Head of caudate nucleus (tissue), 42 donors: ENCODE results near the gene NAPSA.
"Not testable (repeated sequence)": the region's sequence is repeated elsewhere in the genome, so short reads cannot be mapped to it uniquely, and the experiment has no call there.

Experiments used
- DNase-seq, 42 donors: peaks; one replicate each; pipeline versions ENCODE4 v3.0.0 to v3.0.0-alpha.2; 2020 to 2021; ENCODE audit warnings: mixed read lengths in 7 of 42
- intact Hi-C: fragments of 100-400 bp; cut with DNase I; formaldehyde crosslinking; loops from one replicate; pipeline ENCODE4 v1.15.0; 2022

Gene NAPSA

DNA sequence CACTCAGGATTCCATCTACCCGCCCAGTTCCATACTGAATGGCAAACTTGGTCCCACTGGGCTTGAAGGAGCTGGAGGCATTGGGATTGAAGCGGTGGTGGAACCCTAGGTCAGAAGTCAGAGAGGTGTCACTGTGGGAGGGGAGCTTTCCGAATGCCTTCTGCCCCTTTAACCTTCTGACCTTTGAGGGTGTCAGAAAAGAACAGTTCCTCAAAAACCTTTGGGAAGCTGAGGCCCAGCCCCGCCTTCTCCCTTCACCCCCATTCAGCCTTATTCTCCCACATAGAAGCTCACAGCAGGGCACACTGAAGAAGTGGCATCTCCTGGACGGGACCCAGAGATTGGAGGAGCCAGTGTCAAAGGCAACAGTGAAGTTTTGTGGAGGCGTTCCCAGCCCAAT is 28.4 kb downstream of the NAPSA start:
- intact Hi-C loops, DNase-seq: not testable (repeated sequence)

DNA sequence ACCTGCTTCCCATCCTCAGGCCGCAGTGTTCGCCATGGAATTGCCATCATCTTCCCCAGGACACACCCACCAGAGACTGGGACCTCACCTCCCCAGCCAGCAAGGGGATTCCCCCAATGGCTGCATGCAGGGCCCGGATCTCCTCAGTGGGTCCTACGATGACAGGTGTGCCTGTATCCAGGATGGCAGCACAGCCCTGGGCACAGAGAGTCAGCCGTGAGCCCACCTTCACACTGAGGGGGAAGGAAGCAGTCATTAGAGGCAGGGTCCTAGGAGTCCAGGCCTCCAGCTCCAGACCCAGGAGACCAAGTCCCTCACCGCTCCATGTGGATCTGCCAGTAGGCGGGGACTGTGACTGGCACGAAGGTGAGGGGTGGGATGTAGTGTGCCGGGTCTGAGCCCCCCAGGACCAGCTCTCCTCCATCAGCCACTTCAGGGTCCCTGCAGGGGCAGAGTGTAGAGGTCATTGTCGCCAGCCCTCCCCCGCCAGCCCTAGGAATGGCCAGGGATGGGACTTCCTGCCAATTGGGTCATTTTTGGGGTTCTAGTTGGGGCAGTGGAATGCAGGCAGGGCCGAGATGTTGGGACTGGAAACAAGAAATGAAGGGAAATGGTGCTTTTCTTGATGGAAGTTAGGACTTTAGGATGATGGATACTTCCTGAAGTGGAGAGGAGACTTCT is 30.6 kb downstream of the NAPSA start:
- intact Hi-C loops = no loop called here
- no peak for DNase-seq

DNA sequence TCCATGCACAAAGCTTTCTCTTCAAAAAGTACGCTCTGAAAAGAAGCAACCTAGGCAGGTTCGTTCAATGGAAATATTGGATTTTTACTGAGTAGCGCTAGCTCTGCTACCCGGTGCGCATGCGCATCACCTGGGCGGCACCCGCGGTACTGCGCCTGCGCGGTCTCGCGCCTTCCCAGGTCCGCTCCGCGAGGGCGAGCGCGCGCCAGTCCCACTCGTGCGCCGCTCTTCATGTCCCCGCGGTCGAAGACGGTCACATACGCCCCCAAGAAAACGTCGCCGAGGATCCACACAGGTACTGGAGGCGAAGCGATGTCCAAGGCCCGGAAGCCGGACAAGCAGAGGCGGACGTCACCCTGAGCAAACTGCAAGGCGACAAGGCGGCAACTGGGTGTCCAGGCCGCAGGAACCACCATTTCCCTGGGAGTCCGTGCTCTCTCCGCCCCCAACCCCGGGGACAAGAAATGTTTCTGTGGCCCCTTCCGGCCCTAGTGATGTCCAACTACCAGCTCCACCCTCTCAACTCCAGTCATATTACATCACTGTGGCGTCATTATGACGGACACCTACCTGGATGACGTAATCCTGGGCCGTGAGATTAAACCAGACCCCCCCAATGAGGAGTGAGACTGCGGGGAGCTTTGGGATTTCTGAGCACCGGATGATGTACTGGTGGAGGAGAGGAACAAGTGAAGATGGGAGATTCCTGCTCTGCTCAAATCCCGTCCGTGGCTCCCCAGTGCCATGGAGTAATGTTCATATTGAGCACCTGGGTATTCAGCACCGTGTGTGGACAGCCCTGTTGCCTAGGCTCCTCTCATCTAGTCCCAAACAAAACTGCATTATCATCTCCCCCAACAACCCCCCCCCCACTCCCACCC is 31.5 kb downstream of the NAPSA start:
- peak in 41 of 42 donors; percentile 61 to 94 (median 85) for DNase-seq
- intact Hi-C loops = no loop called here

DNA sequence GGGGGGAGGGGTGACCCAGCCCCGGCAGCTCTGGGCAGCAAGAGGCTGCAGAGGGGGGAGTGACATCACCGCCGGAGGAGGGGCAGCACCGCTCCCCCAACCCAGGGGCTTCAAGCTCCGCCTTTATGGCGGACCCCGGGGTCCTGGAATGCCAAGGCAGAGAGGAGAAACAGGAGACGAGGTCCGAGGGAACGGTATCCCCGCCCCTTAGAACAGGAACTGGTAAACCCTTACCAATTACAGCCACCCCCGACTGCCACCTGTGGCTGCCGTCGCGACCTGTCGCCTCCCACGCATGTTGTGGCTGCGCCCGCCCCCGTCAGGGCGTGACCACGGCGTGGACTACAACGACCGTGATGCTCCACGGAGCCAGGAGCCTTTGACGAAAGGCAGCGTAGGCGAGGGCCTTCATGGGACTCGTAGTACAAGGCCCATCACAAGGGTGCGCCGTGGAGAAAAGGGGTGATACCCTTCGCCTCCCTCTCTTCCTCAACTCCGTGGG is 32.2 kb downstream of the NAPSA start:
- intact Hi-C loops = no loop called here
- DNase-seq = peak; percentile 85 to 98 (median 94)

DNA sequence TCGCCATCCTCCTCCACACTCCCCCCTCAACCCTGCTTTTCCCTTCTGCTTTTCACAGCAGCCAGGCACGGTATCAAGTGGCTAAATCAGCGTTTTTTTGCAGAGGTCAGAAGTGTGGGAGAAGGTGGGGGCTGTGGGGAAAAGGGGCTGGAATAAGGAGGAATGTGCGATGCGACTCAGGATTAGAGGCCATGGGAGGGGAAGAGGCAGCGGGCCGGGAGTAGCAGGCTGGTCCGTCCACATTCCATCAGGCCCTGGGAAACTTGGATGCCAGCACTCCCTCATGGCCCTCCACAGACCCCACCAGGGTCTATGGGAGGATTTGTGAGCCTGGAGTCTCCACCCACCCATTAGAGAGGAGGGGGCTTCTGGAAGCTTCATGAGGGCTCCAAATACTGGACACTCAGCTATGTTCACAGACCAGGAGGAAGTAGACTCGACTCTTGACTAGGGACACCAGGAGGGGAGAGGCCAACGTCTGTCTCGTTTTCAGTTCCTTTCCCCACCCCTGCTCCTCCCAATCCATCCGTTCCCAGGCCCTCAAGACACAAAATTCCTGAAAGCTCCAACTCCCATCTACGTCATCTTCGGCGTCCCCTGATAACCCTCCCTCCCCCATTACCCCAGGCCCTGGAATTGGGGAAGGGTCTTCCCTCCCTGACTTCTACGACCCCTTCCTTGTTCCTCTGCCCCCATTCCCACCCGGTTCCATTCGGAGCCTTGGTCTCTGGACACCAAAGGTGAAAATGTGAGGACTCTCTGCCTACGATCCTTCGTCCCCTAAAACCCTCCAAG is 33.0 kb downstream of the NAPSA start:
- DNase-seq = peak in 1 of 42 donors; percentile 23
- intact Hi-C loops = no loop called here

DNA sequence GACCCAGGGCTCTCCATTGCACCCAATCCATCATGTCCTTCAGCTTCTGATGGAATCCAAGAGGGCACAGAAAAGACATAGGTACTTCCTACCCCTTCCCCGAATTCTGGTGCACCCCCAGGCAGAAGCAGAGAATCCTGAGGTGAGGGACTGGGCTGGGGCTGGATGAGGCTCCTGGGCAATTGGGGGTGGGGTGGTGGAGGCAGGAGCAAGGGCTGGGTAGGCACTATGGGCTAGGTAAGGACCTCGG is 33.5 kb downstream of the NAPSA start:
- DNase-seq = no peak
- intact Hi-C loops = no loop called here

DNA sequence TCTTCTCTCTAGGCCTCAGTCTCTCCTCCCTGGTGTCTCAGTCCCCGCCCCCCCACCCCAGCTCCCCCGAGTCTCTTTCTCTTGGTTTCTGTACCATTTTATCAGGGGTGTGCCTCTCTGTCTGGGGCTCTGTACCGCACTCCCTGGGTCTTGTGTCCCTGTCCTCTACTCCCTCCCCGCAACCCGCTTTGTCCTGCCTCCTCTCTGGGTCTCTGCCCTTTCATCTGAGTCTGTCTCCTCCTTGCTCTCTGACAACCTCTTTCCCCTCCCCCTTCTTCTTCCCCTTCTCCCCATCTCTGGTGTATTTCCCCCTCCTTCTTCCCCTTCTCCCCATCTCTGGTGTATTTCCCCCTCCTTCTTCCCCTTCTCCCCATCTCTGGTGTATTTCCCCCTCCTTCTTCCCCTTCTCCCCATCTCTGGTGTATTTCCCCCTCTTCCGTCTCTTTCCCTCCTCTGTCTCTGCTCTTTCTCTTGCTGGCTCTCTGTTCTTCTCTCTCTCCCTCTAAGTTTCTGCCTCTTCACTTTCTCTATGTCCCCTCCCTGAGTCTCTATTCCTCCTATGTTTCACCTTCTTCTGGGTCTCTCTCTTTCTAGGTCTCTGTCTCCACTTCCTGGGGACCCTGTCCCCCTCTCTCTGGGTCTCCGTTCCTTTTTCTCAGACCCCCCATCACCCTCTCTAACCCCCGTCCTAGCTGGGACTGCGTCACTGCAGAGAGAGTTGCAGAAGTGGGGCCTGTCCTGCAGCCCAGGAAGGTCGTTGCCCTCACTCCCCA is 34.0 kb downstream of the NAPSA start:
- intact Hi-C loops = no loop called here
- DNase-seq = no peak

DNA sequence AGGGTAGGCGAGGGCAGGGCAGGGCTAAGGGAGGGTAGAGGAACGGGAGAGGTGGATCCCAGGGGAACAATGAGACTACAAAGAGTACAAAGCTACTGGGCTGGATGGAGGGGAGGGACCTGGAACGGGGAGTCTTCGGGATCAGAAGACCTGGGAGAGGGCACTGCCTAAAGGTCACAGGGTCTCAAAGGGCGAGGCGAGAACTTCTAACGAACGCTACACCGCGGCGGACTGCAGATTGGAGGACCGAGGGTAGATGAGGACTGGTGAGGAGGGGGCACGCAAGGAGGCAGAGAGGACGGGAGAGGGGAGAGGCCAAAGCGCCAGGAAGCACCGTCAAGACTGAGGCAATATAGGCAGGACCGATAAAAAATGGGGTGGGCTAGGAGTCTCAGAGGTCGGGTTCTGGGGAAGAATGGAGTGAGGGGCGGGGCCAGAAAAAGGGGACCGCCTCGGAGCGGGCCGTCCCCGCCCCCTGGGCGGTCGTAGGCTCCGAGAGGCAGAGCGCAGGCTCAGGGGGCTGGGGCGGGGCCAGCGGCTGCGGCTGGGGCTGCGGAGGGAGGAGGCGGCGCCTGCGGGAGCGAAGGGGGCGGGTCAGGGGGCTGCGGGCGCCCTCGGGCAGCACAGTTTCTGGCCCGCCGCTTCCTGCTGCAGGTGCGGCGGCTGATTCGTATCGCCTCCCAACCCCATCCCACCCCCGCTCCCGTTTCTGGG is 34.9 kb downstream of the NAPSA start:
- intact Hi-C loops = no loop called here
- DNase-seq = peak; percentile 67 to 95 (median 93)

DNA sequence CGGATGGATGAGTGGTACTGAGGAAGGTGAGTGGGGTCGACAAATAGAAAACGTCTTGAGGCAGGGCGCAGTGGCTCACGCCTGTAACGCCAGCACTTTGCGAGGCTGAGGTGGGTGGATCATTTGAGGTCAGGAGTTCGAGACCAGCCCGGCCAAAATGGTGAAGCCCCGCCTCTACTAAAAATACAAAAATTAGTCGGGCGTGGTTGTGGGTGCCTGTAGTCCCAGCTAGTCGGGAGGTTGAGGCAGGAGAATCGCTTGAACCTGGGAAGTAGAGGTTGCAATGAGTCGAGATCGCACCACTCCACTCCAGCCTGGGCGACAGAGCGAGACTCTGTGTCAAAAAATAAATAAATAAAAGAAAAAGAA is 35.5 kb downstream of the NAPSA start:
- intact Hi-C loops = loop anchor here (5.0 kb wide), 1 partner anchor 128 kb away; the partner anchor contains the start of gene MYH14
- not testable (repeated sequence) for DNase-seq

DNA sequence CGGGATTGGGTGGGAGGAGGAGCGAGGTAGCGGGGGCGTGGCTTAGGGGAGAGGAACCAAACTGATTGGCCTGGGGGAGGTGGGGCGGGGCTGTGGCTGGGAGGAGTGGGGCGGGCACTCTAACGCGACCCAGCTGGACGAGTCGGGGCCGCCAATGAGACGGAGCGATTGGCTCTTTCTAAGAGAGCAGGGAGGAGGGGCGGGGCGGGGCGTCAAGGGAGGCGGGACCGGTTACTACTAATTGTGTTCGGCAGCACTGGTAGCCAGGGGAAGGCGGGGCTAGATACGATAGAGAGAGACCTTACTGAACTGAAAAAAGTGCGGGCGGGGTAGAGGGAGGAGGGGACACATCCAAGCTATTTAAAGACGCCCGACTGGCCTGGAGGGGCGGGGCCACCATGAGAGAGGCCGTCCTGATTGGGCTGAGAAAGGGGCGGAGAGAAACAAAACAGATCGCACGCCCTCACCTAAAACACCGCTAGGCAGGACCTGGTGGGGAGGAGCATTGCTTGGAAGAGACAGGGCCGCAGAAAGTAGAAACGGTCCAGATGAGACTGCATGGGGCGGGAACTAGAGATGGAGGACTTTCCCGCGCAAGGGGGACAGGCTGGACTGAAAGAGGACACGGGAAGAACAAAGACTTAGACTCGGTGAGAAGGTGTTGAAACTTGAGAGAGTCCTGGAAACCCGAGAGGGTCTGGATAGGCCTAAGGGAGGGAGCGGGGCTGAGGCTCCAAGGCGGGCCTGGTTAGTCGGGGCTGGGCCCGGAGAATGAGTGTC is 36.1 kb downstream of the NAPSA start, which contains the start of gene KCNC3:
Gene KCNC3, minus strand, starts transcription at position 232 of the 780 bp plus-strand sequence. CDS start 295 bp downstream, outside the sequence.
- intact Hi-C loops = loop anchor here (5.0 kb wide), 1 partner anchor 127 kb away; the partner anchor contains the start of gene MYH14
- peak; percentile 98 to 100 (median 100) for DNase-seq

DNA sequence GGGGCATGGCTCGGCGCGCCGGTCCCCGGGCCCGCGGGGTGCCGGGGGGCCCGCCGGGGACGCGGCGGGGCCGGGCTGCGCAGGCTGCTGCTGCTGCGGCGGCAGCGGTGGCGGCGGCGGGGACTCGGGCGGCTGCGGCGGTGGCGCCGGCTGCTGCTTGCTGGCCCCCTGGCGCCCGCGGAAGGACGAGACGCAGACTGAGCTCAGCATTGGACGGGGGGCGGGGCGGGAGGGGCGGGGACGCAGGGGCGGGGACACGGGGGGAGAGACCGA is 36.6 kb downstream of the NAPSA start:
- DNase-seq = no peak
- intact Hi-C loops = loop anchor here (5.0 kb wide), 1 partner anchor 127 kb away; the partner anchor contains the start of gene MYH14

DNA sequence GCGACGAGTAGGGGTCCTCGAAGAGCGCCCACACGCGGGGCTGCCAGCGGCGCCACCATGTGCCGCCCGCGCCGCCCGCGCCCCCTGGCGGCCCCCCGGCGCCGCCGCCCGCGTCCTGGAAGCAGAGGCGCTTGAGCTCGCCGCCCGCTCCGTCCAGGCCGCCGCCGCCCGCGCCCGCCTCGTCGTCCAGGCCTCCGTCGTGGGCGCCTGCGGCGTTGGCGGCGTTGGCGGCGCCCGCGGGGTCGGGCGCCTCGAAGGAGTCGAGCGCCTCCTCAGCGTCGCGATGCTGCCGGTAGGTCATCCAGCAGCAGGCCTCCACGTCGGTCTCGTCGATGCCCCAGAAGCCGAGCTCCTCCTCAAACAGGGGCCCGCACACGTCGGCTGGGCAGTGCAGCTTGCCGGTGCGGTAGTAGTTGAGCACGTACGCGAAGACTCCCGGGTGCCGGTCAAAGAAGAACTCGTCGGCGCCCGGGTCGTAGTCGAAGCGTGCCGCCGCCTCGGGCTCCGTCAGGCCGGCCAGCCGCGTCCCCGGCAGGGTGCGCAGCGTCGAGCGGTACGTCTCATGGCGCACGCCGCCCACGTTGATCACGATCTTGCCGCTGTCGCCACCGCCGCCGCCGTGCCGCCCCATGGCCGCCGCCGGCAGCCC is 37.1 kb downstream of the NAPSA start:
- intact Hi-C loops = loop anchor here (5.0 kb wide), 1 partner anchor 126 kb away; the partner anchor contains the start of gene MYH14
- peak in 16 of 42 donors; percentile 13 to 67 (median 45) for DNase-seq

DNA sequence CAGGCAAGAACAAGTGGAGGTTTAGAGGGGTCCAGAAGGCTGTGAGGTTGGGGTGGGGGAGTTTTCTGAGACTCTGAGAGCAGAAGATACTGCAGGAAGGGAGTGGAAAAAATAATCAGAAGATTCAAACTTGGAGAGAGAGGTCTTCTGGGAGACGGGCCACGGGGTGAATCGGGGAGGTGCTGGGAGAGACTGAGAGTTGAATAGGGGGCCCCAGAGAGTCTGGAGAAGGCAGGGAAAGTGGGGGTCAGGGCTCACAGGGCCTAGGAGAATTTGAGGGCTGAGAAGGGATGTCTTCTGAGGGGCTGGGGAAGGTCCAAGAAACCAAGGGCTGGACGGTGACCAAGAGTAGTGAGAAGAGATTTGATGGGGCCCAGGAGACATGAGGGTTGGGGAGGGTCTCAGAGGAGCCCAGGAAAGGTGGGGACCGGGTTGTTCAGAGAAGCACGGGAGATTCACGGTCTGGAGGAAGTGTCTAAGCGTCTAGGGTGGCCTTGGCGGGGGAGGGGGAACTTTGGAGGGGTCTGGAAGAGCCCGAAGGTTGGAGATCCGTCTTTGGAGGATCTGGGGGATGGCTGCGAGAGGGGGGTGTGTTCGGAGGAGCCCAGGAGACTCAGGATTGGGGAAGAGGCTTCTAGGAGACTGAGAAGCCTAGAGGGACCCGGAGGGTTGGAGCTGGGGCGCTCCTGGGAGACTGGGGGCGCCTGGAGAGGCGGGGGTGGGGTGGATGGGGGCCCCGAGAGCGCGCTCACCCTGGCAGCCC is 37.8 kb downstream of the NAPSA start:
- peak in 2 of 42 donors; percentile 12 to 14 for DNase-seq
- intact Hi-C loops = loop anchor here (5.0 kb wide), 1 partner anchor 125 kb away; the partner anchor contains the start of gene MYH14

DNA sequence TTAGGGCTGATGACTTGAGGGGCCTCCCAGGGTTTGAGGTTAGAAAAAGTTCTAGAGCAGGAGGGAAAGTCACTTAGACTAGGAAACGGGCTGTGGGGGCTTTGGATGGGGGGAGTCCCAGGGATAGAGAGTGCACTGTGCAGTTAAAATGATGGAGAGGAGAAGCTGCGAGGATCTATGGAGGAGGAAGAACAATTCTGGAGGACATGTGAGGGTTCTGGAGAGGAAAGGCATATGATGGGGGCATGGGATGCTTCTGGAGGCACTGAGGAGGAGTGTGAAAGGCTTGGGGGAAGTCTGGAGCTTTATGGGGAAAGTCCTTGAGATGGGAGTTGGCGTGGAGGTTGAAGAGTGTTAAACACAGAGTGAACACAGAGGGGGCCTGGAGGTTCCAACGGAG is 38.4 kb downstream of the NAPSA start:
- DNase-seq = peak in 1 of 42 donors; percentile 2
- intact Hi-C loops = loop anchor here (5.0 kb wide), 1 partner anchor 125 kb away; the partner anchor contains the start of gene MYH14

DNA sequence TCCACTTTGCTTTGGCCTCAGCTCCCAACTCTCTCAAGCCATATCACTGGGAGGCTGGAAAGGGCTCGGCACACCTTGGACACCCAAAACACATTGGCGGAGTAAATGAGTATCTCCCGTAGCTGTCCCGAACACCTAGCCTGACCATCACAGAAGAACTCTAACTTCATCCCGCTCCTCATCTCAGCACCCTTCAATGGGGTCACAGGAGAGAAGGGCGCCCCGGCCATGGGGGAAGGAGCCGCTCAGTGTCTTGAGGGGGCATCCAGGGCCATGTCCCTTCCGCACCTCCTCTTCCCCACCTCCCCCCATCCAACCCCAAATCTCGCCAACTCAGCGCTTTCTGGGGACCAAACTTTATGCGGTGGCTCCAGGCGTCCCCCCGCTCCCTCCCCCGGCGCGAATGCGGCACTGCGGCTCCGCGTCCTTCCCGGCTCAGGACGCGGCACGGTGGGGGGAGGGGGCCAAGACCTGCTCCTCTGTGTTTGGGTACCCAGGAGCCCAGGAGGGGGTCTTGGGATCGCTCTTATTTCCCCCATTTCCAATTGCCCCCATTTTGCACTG is 39.3 kb downstream of the NAPSA start:
- no peak for DNase-seq
- intact Hi-C loops = loop anchor here (5.0 kb wide), 1 partner anchor 124 kb away; the partner anchor contains the start of gene MYH14
